ES-I3 (cell line): ENCODE measurements around the gene GPA33.

ENCODE experiments used
- H3K36me3 ChIP-seq: 2 replicates; pipeline ENCODE4 v1.6.1; 2013; ENCODE audit warnings: mild to moderate bottlenecking, low read length, control low read depth, moderate library complexity; ENCODE audit not compliant: insufficient read depth
- H3K4me1 ChIP-seq: 2 replicates; pipeline ENCODE4 v1.6.1; 2013; ENCODE audit warnings: mild to moderate bottlenecking, control low read depth, low read length; ENCODE audit not compliant: insufficient read depth
- H3K9ac ChIP-seq: 2 replicates; pipeline ENCODE4 v1.6.1; 2013; ENCODE audit warnings: low read depth, mild to moderate bottlenecking, low read length, moderate library complexity
- H3K9me3 ChIP-seq: 2 replicates; pipeline ENCODE4 v1.6.1; 2013; ENCODE audit warnings: mild to moderate bottlenecking, low read length, moderate library complexity; ENCODE audit not compliant: control insufficient read depth, insufficient read depth

GPA33 gene

GRCh38 chr1:167064621-167065020 lies 25.6 kb downstream of the GPA33 start:
- no peak overlapping the region for H3K9ac ChIP-seq
- no peaks in the 10 kb centered on the region; the same call in 1 of the 2 replicates for H3K4me1 ChIP-seq
- no peaks in the 10 kb centered on the region for H3K36me3 ChIP-seq

GRCh38 chr1:167061073-167061464 lies 29.1 kb downstream of the GPA33 start:
- H3K4me1 ChIP-seq, result no peaks in the 10 kb centered on the region; the same call in none of the 2 replicates
- no peak overlapping the region for H3K9ac ChIP-seq
- H3K36me3 ChIP-seq, result no peaks in the 10 kb centered on the region
- no peaks in the 10 kb centered on the region for H3K9me3 ChIP-seq

More at GRCh38 chr1:167064621-167065020, 25.6 kb downstream of the GPA33 start:
- no peaks in the 10 kb centered on the region for H3K9me3 ChIP-seq

GRCh38 chr1:167060141-167061072 lies 29.8 kb downstream of the GPA33 start:
- no peaks in the 10 kb centered on the region; the same call in 1 of the 2 replicates for H3K4me1 ChIP-seq
- H3K9ac ChIP-seq, result no peak overlapping the region
- H3K36me3 ChIP-seq, result no peaks in the 10 kb centered on the region
- no peaks in the 10 kb centered on the region for H3K9me3 ChIP-seq

- Histone ChIP-seq H3K9ac (no peak overlapping the region; the same call in 1 of the 2 replicates), H3K4me1 (no peaks in the 10 kb centered on the region; the same call in 1 of the 2 replicates), H3K9me3 (no peaks in the 10 kb centered on the region), H3K36me3 (no peaks in the 10 kb centered on the region)
Measured at GRCh38 chr1:167059809-167060107, 30.4 kb downstream of the GPA33 start.

GRCh38 chr1:167059045-167059808 lies 30.9 kb downstream of the GPA33 start:
- Histone ChIP-seq H3K9me3 (no peaks in the 10 kb centered on the region), H3K9ac (peak overlapping the region; percentile 9; the same call in 1 of the 2 replicates), H3K4me1 (no peaks in the 10 kb centered on the region; the same call in 1 of the 2 replicates), H3K36me3 (no peaks in the 10 kb centered on the region)

GRCh38 chr1:167057241-167057688 lies 32.9 kb downstream of the GPA33 start:
- Histone ChIP-seq H3K36me3 (no peaks in the 10 kb centered on the region), H3K9ac (no peak overlapping the region), H3K9me3 (no peaks in the 10 kb centered on the region), H3K4me1 (no peaks in the 10 kb centered on the region; the same call in 1 of the 2 replicates)

- no peaks in the 10 kb centered on the region; the same call in 1 of the 2 replicates for H3K4me1 ChIP-seq
- H3K36me3 ChIP-seq, result no peaks in the 10 kb centered on the region
- no peaks in the 10 kb centered on the region for H3K9me3 ChIP-seq
- H3K9ac ChIP-seq, result no peak overlapping the region
Measured at GRCh38 chr1:167056529-167057231, 33.5 kb downstream of the GPA33 start.

GRCh38 chr1:167054946-167055630 lies 35.1 kb downstream of the GPA33 start:
- H3K9me3 ChIP-seq, result no peaks in the 10 kb centered on the region
- H3K9ac ChIP-seq, result no peak overlapping the region
- H3K4me1 ChIP-seq, result no peaks in the 10 kb centered on the region; the same call in 1 of the 2 replicates
- no peaks in the 10 kb centered on the region for H3K36me3 ChIP-seq

GRCh38 chr1:167054531-167054930 lies 35.6 kb downstream of the GPA33 start:
- H3K4me1 ChIP-seq, result no peaks in the 10 kb centered on the region; the same call in 1 of the 2 replicates
- H3K36me3 ChIP-seq, result no peaks in the 10 kb centered on the region
- no peaks in the 10 kb centered on the region for H3K9me3 ChIP-seq
- no peak overlapping the region for H3K9ac ChIP-seq

GRCh38 chr1:167052389-167052788 lies 37.8 kb downstream of the GPA33 start:
- H3K9me3 ChIP-seq, result no peaks in the 10 kb centered on the region
- no peaks in the 10 kb centered on the region for H3K4me1 ChIP-seq
- no peak overlapping the region for H3K9ac ChIP-seq
- H3K36me3 ChIP-seq, result no peaks in the 10 kb centered on the region

- Histone ChIP-seq H3K9me3 (no peaks in the 10 kb centered on the region), H3K4me1 (no peaks in the 10 kb centered on the region), H3K9ac (no peak overlapping the region), H3K36me3 (no peaks in the 10 kb centered on the region)
Measured at GRCh38 chr1:167051907-167052306, 38.3 kb downstream of the GPA33 start.

- Histone ChIP-seq H3K4me1 (no peaks in the 10 kb centered on the region; the same call in 1 of the 2 replicates), H3K9ac (no peak overlapping the region), H3K36me3 (no peaks in the 10 kb centered on the region), H3K9me3 (no peaks in the 10 kb centered on the region)
Measured at GRCh38 chr1:167043752-167044488, 46.3 kb downstream of the GPA33 start.

- Histone ChIP-seq H3K9me3 (no peaks in the 10 kb centered on the region), H3K9ac (no peak overlapping the region)
Measured at GRCh38 chr1:167033646-167034045, 56.5 kb downstream of the GPA33 start.

More at GRCh38 chr1:167033646-167034045, 56.5 kb downstream of the GPA33 start:
- Histone ChIP-seq H3K4me1 (no peaks in the 10 kb centered on the region), H3K36me3 (no peaks in the 10 kb centered on the region)
